ENCODE data around the gene PRADC1.
A peak's percentile ranks its signal among the peaks of the same experiment; 100 is the strongest.

Gene PRADC1

DNA sequence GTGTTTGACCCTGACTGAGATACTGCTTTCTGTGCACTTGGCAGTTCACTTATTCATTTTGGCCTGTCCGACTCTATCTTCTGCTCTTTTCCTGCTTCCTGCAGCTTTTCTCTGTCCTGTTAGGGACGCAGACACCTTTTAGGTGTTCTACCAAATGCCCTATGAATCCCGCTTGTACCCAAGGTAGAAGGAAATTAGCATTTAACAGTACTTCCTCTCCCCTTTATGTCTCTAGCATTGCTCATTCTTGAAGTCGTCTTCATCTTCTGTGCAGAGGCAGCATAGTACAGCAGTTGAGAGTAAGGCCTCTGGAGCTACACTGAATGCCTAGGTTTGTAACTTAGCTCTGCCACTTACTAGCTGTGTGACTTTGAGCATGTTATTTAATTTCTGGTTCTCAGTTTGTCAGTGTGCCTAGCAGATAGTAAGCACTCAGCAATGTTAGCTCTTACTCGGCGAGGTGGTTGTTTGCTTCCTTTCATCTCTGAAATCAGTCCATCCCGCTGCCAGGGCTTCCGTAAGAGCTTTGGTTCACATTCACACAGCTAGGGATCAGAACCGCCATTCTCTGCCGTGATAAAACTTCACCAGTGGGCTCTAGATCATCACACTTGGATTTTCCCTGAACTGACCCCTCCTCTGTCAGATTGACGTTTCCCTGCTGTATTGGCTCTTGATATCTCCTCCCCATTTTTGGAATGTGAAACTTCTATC is 2.4 kb upstream of the PRADC1 start:
- DNase-seq (ENCODE audit: low read depth) = no peak

DNA sequence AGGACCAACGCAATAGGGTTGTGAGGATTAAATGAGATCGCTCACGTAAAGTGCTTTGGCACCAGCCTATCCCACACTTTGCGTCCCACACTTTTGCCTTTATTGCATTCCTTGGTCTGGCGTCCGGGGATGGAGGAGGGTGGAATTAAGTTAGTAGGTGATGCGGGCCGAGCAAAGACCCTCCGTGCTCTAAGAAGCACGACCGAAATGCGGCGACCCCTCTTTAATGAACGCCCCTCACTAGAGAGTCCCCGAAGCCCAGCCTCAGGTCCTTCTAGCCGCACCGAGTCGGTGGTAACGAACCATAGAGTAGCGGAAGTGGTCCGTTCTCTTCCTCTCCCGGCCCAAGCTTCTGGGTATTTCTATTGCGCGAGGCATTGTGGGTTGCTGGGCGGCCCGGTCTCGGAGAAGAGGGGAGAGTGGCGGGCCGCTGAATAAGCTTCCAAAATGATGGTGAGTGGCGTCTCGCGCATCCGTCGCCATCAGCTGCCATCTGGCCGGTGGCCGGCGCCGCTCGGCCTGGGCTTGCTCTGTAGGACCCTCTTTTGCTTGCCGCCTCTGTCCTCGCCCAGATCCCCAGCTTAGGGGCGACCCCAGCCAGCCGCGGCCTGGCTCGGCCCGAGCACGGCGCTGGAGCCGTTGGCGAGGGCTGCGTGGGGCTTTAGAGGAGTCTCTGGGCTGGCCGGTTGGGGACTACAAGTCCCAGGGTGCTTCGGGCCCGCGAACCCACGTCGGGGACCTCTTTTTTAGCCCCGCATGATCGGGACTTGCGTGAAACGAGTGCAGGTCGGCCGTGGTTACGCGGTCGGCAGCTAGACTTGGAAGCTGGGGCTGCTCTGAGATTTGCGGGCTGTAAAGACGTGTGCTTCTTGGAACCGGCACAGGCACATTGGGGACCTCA is 1.1 kb upstream of the PRADC1 start, which contains the start of gene CCT7:
Gene CCT7, plus strand, starts transcription at position 377 of the 901 bp plus-strand sequence. Its CDS starts 71 bp downstream, at position 448.
- peak; percentile 91 for DNase-seq (ENCODE audit: low read depth)

- peak; percentile 11 for DNase-seq (ENCODE audit: low read depth)
Measured at GRCh38 chr2:73232403-73233153, 461 bp downstream of the PRADC1 start.

DNA sequence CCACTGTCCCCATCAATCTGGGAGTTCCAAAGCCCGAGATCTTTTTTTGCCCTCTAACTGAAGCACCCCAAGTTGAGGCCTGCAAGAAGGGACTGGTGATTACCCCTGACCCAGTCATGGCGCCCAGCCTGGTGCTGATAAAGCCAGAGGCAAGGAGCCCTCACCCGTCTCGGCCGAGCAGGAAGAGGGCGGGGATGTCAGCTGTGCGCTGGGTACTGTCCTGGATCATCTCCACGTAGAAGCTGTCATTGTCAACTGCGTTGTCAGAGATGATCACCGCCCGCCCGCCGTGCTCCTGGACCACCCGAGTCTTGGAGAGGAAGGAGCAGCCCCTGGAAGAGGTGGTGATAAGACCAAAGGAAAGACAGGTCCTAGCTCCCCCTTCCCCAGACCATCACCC is 4.4 kb downstream of the PRADC1 start:
- DNase-seq (ENCODE audit: low read depth) = no peak

- DNase-seq (ENCODE audit: low read depth) = no peak
Measured at GRCh38 chr2:73227086-73227485, 6.0 kb downstream of the PRADC1 start.

DNA sequence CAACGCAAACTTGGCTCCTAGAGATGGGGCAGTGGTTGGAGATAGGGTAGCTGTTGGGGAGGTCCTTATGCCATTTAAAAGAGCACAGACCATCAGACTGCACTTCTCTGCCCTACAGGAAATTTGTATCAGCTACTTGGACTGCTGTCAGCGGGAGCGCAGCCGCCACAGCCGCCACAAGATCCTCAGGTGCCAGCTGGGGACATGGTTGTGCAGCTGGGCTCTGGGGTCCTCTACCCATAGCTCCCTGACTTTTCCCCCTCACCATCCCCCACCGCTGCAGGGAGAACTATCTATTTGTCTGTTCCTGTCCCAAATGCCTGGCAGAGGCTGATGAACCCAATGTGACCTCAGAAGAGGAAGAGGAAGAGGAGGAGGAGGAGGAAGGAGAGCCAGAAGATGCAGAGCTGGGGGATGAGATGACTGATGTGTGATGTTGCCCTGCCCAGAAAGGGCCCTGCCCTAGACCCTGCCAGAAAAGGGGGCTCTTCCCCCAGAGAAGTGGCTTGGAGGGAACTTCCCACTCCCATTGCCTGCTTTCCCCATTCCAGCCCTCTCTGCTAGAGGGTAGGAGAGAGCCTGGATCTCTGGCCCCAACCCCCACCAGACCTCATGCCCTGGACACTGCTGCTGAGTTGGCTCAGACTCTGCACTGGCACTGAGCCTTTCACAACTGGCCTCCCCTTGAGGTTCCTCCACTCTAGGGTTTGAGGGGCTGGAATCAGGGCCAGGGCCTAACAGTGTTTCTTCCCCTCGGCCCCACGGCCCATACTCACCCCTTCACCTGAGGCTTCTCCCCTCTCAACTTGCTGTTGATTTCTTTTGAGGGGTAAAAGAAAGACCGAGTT is 7.3 kb downstream of the PRADC1 start:
- DNase-seq (ENCODE audit: low read depth) = no peak

- no peak for DNase-seq (ENCODE audit: low read depth)
Measured at GRCh38 chr2:73223821-73224220, 9.2 kb downstream of the PRADC1 start.

DNA sequence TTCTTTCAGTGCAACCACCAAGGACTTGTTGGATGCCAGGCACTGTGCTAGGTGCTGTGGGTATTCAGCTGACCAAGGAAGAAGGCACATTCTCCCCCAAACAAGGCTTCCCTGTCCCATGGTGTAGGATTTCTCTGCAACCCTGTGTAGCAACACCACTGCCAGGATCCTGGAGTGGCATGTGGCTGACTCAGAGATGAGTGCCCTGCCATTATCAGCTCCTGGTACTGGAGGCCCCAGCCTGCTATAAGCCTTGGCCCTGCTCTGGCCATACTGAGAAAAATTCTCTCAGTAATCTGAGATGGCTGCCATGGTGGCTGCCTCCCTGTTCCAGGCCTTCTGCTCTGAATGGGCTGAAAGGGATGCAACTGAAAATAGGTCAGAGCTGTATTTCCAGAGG is 14.7 kb downstream of the PRADC1 start:
- peak; percentile 64 for DNase-seq (ENCODE audit: low read depth)

- DNase-seq (ENCODE audit: low read depth) = no peak
Measured at GRCh38 chr2:73217826-73218225, 15.2 kb downstream of the PRADC1 start.

DNA sequence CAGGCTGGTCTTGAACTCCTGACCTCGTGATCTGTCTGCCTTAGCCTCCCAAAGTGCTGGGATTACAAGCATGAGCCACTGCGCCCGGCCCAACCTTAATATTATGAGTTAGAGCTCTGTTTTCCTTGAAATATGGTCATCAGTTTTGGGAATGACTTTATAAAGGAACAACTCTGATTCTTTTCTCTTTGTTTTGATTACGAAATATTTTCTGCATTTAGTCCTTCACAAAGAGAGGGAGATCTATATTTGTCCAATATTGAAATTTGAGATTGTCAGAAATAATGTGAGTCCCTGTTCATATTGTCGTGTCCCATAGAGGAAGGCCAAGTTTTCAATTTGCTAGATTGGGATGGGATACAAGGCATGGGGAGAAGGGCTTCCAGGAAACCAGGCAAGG is 15.9 kb downstream of the PRADC1 start:
- DNase-seq (ENCODE audit: low read depth) = no peak

DNA sequence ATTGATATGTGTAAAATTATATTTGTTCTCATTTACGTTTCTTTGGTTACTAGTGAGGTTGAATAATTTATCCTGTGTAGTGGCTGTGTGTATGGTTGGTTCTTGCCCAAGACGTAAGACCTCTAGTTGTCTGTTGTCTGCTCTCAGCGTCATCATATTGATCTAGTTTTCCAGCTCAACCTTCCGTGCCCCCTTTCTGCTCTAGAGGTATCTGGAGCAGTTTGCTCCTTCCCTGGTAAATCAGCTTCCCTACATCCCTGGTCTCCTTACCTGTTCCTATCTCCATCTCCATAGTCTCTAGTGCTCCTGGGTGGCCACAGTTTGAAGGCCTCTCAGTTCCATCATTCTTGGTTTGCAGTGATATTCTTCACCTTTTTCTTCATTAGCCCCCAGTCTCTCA is 17.8 kb downstream of the PRADC1 start:
- no peak for DNase-seq (ENCODE audit: low read depth)

DNA sequence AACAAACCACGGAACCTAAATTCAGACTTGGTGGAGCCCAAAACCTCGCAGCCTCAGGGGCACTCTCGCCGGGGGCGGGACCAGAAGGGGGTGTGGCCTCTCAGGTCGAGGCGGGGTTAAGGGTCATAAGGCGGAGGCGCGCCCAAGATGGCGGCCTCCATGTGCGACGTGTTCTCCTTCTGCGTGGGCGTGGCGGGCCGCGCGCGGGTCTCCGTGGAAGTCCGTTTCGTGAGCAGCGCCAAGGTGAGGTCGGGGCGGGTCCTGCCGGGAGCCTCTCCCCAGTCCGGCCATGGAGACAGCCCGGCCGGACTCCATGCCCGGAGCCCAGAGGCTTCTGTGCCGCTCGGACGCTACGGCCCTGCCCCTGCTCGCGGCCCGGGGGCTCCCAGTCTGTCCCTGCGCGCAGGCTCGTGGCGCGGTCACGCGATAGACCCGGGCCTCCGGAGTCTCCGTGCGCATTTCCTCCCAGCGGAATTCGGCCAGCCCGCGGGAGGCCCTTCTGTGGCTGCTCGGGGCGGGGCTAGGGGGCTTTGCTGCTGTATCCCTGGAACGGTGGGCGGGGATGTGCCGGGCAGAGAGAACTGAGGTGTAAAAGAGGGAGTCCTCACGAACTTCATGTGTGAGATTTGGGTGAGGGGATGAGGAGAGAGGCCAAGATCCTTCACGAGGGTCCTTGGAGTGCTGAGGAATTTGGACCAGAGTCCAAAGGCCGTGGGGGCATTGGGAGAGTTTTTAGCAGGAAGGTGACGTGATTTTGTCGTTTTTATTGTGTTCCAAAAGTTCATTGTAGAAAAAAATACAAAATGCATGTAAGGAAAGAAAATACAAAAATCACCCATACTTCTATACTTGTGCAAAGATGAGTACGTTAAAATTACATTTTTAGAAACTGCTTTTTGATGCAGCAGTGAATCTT is 18.7 kb downstream of the PRADC1 start, which contains the start of gene SMYD5:
Gene SMYD5, plus strand, starts transcription at position 126 of the 916 bp plus-strand sequence. Its CDS starts 22 bp downstream, at position 148.
- DNase-seq (ENCODE audit: low read depth) = peak; percentile 83

GRCh38 chr2:73212448-73213176 is 20.4 kb downstream of the PRADC1 start:
- peak; percentile 87 for DNase-seq (ENCODE audit: low read depth)

DNA sequence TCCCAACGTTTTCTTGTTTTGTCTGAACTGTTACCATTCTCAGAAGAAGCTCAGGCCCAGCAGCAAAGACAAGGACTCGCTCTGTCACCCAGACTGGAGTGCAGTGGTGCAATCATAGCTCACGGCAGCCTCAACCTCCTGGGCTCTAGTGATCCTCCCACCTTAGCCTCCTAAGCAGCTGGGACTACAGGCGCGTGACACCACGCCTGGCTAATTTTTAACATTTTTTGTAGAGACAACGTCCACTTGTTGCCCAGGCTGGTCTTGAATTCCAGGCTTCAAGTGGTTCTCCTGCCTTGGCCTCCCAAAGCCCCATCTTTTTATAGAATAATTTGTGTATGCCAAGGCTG is 21.0 kb downstream of the PRADC1 start:
- no peak for DNase-seq (ENCODE audit: low read depth)

- no peak for DNase-seq (ENCODE audit: low read depth)
Measured at GRCh38 chr2:73210696-73211095, 22.3 kb downstream of the PRADC1 start.

DNA sequence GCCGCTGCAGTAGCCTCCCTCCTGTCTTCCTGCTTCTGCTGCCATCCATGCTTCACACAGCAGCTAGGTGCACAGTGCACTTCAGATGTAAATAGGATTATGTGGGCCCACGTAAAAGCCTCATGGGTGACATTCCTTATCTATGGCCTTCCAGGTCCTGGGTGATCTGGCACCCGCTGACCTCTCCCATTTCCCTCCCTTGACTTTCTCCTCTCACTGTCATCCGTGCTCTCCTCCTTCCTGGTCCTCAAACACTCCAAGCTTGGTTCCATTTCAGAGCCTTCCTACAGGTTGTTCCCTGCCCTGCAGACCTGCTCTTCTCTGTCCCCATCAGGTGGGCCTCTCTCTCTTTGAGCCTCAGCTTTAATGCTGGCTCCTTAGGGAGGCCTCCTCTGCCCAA is 23.0 kb downstream of the PRADC1 start:
- DNase-seq (ENCODE audit: low read depth) = no peak

DNA sequence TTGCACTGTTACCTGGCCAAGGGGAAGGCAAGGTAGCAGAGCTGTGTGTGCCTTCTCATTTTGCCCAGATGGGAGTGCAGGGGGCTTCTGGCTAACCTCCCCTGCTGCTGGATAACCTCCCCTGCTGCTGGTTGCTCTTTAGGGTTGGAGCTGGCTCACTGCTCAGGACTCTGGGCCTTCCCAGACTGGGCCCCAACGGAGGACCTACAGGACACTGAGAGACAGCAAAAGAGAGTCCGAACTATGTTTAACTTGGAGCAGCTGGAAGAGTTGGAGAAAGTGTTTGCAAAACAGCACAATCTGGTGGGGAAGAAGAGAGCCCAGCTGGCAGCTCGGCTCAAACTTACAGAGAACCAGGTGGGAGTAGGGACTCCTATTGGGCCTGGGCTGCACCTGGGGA is 24.8 kb downstream of the PRADC1 start:
- DNase-seq (ENCODE audit: low read depth) = no peak

DNA sequence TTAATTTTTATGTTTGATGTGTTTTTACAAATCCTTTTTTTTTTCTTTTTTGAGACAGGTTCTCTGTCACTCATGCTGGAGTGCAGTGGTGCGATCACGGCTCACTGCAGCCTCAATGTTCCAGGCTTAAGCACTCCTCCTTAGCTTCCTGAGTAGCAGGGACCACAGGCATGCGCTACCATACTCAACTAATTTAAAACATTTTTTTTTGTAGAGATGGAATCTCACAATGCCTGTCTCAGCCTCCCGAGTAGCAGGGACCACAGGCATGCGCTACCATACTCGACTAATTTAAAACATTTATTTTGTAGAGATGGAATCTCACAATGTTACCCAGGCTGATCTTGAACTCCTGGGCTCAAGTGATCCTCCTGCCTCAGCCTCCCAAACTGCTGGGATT is 27.4 kb downstream of the PRADC1 start:
- DNase-seq (ENCODE audit: low read depth) = peak; percentile 79

DNA sequence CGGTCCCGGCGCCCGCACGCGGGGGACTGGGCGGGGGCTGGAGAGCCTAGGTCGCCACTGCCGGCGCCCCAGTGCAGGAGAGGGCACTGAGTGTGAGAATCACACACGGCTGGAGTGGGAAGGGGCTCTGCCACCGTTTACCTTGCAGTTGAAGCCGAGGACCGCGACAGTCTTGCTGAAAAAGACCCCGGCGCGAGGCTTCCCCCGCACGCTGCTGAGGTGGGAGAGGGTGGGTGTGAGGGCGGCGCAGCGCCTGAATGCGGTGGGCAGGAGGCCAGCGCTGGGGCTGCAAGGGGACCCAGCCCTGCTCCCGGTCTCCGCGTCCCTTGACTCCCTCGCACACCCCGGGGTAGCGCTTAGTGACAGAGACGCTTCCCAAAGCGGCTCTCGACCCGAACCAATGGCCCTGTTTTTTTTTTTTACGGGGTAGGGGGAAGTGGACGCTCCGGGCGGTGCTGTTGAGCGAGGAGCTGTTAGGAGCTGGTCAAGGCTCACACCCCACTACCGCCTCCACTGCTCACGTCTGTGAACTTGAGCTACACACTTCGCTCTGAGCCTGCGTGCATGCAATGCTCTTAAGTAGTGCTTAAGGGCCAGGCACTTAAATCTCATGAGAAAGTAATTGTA is 29.9 kb downstream of the PRADC1 start:
- no peak for DNase-seq (ENCODE audit: low read depth)

Measured in EH (cell line).